Activated effector memory CD4-positive, alpha-beta T cell treated with Interleukin-2 at 50 U/mL for 16 hours (primary cell): ENCODE measurements around the gene RAMAC.
"Not testable (repeated sequence)": the region's sequence is repeated elsewhere in the genome, so short reads cannot be mapped to it uniquely, and the experiment has no call there.

Source experiments
- DNase-seq: peaks from one replicate; pipeline ENCODE4 v3.0.0-alpha.2; 2020

The RAMAC gene

GRCh38 chr15:82969353-82969752, 16.7 kb upstream of the RAMAC start:
- no peak for DNase-seq

DNA sequence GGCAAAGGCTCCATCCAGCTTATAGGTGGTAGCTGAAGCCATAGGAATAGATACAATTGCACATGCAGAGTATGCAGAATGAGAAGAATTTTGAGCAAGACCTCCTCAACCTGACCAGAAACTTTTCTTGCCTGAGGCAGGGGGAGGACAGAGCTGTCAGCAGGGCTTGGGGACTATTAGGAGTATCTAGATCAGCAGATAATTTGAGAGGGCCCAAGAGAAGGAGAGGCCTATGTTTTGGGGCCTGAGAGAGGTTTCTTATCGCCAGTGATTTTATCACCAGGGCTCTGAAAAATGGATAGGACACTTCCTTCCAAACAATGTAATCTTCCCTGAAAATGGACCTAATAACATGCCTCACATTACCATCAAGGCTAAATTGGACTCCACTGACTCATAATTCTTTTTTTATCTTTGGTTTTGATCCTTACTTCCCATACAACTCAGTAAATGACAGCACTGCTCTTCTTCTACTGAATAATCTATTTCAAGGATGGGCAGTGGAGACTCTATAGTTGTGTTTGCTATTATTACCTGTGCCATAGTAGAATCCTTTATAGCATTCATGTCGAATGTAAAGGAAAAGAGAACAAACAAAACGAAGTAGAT, 15.8 kb upstream of the RAMAC start:
- no peak for DNase-seq

- DNase-seq, result no peak
These were observed 15.3 kb upstream of the RAMAC start for GRCh38 chr15:82970696-82971095.

GRCh38 chr15:82971218-82971984, 14.6 kb upstream of the RAMAC start:
- no peak for DNase-seq

GRCh38 chr15:82972990-82973389, 13.0 kb upstream of the RAMAC start:
- DNase-seq, result no peak

DNA sequence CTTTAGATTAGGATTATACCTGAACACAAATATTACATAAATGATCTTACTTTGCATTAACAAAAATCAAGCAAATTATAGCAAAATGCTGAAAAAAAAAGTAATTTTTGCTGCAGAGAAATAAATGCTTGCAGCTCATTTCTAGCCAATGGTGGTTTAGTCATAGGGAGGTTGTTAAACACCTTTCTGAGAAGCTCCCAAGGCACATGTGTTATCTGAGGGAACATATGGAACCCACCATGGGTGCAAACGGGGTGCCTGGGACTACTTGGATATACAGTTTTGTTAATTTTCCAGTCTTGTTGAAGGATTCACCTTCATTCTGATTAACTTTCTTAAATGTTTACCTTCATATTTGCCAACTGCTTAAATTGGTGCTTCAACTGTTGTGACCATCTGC, 8.9 kb upstream of the RAMAC start:
- DNase-seq, result no peak

- no peak for DNase-seq
These were observed 7.6 kb upstream of the RAMAC start for GRCh38 chr15:82978438-82978837.

- DNase-seq, result no peak
These were observed 6.3 kb upstream of the RAMAC start for GRCh38 chr15:82979726-82980125.

GRCh38 chr15:82980981-82981380, 5.0 kb upstream of the RAMAC start:
- no peak for DNase-seq

GRCh38 chr15:82986442-82986780, 401 bp downstream of the RAMAC start:
- no peak for DNase-seq

GRCh38 chr15:82992436-82992998, 6.5 kb downstream of the RAMAC start:
- DNase-seq, result no peak

DNA sequence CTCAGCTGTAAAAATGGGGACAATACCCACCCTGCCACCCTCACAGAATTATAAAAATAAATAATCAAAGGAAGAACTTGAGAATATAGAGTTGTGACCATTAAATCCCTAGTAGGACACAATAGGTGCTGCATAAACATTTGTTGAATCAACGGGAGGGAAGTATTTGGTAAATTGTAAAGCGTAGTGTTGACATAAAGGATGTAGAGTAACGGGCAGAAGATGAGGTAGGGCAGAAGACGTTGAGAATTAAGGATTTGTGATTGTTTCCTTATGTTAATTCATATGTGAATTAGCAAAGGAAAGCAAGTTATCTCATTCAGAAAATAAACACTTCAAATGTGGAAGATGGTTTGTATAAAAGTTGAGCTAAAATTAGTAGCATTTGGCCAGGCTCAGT, 7.1 kb downstream of the RAMAC start:
- DNase-seq, result no peak

DNA sequence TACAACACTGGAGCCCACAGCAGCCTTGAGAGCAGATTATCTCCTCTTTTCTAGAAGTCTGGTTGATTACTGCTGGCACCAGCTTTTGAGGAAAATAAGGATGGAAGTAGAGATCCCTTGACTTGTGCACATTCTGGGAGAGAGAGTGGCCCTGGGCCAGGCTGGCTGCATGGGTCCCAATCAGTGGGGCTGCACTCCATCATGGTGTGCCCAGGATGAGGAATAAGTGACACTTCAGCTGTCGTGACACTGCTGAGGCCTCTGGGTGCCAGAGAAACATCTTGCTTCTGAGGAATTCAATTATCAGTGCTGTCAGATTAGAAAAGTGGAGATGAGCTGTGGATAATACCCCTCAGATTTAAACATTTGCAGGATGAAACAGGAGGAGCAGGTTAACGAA, 9.1 kb downstream of the RAMAC start:
- DNase-seq, result no peak

GRCh38 chr15:82995938-82996337, 9.9 kb downstream of the RAMAC start:
- no peak for DNase-seq

DNA sequence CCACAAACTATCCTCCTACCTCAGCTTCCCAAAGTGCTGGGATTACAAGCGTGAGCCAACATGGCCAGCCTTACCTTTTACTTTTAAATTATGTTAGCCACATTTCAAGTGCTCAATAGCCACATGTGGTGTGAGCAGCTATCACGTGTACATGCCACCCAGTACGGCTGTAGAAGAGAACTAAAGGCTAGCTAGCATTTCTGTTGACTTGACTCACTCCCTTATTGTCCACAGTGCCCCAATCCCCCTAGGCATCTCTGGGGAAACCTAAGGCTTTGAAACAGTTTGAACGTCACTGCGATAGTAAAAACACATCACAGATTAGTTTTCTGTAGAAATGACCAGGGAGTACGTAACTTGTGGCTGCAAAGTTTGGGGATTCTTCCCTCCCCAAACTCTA, 13.4 kb downstream of the RAMAC start:
- no peak for DNase-seq

DNA sequence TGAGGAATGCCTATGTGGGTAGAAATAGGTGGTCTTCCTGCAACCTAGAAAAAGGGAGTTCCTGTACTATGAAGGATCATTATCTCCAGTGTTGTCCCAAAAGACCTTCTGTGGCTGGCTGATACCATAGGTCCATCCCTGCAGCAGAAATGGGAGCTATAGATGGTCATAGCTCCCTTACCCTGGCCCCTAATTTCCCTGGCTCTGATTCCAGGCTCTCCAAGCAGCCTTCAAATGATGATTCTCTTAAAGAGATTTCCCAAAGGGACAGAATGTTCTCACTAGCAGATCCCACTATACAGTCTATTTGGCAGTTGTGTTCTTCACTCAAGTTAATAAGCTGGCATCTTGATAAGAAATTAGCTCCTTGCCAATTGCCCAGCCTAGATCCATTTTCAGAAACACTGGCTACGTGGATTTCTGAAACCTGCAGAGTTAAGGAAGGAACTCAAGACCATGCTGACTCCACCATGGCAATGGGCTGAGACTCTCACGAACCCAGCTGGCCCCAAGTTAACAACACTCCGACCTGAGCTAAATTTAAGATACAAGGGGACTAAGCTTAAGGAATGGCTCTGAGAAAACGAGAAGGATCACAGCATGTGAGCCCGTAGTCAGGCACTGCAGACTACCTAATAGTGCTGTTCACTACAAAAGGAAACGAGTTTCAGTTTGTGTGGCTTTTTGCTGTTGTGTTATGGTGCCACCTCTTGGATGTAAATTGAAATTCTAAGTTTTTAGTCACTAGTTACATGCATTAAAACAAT, 14.1 kb downstream of the RAMAC start:
- no peak for DNase-seq

GRCh38 chr15:83000672-83001031, 14.6 kb downstream of the RAMAC start:
- DNase-seq, result not testable (repeated sequence)

DNA sequence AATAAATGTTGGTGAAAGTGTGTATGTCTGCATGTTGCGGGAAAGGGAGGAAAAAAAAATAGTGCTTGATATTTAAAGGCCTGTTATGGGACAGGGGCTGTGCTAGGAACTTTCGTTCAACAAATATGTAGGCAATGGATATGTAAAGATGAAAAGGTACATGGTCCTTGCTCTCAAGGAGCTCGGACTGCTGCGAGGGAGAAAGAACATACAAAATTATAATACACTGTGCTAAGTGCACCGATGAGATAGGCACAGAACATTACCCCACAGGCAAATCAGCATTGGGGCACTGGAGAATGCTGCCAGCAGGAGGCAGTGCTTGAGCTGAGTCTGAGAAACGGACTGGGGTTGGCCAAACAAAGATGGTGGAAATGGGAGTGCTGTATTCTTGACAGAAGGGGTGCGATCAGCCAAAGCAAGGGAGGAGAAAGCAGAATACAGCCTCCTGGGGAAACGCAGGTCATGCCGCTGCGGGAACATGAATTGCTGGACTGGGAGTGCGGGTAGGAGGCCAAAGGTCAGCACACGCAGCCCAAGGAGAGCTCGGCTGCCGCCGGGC, 24.8 kb downstream of the RAMAC start:
- DNase-seq, result peak; percentile 63

DNA sequence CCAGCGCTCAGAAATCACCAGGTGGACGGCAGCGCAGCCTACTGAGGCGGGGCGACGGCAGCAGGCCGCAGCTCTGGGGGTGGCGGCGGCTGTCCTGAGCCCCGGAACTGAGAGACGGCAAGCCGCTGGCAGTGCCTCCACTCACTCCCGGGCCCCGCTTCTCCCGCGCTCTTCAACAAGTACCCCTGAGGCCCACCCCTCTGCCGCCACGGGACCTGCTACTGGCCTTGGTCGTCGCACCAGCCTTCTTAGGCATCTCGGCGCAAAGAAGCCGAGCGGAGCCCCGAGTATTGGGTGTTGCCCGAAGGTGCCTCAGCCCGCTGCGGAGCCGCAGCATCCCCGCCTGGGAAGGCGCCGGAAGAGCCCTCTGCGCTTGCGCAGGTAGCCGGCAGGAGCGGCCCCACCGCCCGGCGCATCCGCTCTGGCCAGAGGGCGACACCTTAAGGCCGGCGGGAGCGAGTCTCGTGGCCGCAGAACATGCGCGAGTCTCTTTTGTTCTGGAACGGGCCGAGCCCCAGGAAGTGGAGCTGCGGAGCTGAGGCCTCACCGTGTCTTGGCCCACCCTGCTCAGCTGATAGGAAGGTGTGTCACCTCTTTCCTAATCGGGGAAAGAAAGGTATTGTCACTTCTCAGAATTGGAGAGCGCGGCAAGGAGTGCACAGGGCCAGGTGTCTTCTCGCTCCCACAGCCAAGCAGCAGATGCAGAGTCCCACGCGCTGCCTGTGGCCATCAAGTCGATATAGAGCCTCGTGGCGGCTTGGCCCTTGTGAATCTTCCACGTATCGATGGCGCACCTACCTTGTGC, 25.5 kb downstream of the RAMAC start, which contains the start of gene C15orf40:
Gene C15orf40 (minus strand): TSS at position 369 of the 805 bp plus-strand sequence. CDS start 32 bp downstream, at position 337.
- peak; percentile 83 for DNase-seq

GRCh38 chr15:83012076-83012426, 26.0 kb downstream of the RAMAC start:
- DNase-seq, result no peak

DNA sequence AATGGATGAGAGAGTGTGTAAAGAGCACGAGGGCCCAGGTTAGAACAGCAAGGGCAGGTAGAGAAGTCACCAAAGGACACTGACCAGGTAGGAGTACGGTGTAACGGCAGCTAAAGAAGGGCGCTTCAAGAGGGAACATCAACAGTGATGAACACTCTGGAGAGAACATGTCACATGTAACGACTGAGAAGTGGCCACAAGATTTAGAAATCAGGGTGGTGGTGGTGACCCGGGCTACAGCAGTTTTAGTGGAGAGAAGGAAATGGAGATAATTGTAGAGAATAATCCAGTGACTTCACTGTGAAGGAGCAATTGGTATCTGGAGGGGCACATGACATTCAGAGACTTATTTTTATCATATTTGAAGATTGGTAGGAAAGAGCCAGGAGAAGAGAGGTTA, 26.6 kb downstream of the RAMAC start:
- no peak for DNase-seq

DNA sequence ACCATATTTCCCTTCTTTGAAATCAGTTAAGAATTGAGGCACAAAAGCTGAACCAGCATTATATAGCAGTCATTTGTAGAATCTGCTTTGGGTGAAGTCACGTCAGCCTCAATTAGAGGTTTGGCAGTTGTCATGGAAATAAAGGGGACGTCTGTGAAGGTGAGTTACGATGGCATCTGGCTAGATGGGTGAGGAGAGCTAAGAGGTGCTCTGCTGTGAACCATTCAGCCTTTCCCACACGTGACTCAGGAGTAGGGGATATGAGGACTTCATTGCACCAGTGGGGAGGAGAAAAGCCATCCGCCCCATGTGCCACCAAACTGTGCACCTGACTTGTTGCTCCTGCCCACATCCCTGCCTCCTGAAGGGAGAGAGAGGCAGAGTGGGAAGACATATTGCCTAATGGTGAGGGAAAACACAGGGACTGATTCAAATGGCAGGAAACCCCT, 28.2 kb downstream of the RAMAC start:
- no peak for DNase-seq

DNA sequence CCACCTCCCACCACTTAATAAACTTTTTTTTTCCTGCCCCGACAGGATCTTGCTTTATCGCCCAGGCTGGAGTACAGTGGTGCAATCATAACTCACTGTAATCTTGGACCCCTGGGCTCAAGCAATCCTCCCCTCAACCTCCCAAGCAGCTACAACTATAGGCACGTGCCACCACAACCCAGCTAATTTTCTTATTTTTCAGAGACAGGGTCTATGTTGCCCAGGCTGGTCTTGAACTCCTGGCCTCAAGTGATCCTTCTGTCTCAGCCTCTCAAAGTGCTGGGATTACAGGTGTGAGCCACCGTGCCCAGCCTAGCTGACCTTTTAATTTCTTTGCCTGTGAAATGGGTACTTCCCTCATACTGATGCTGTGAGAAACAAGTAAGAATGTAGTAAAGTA, 29.4 kb downstream of the RAMAC start:
- DNase-seq, result no peak
